ENCODE data around the gene ADCYAP1R1.

ADCYAP1R1 gene

GRCh38 chr7:31068006-31068675, 16.0 kb downstream of the ADCYAP1R1 start:
- DNase-seq (ENCODE audit: low spot score), result no peak

DNA sequence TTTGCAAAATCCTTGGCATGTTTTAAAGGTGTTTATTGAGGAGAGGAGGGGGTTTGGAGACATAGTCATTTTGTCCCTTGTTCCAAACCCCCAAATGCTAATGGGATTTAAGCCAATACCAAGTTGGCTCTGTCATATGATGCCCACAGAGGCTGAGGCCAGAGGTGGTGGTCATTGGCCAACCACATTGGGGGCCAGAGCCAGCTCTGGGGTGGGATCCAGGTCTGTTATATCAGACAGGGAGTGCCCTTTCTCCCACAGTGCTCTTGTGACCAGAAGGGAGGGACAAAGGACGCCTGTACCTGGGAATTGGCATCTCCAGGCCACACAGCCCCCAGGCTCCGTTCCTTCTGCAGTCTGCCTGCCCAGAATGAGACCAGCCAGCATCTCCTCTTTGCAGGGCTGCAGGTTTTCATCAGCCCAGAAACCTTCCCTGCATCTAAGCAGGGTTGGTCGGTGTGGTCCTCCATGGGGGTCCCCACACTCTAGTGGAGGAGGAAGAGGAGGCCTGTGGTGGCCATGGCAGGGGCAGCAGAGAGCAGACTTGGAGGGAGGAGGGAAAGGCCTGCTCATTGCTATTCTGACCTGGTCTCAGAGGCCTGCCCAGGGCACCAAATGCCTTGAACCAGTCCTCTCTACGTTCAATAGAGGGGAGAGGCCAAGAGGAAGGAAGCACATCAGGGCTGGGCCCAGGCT, 17.9 kb downstream of the ADCYAP1R1 start:
- DNase-seq (ENCODE audit: low spot score), result no peak

- no peak for DNase-seq (ENCODE audit: low spot score)
These were observed 19.0 kb downstream of the ADCYAP1R1 start for GRCh38 chr7:31070991-31071644.

GRCh38 chr7:31071645-31072029, 19.5 kb downstream of the ADCYAP1R1 start:
- no peak for DNase-seq (ENCODE audit: low spot score)

DNA sequence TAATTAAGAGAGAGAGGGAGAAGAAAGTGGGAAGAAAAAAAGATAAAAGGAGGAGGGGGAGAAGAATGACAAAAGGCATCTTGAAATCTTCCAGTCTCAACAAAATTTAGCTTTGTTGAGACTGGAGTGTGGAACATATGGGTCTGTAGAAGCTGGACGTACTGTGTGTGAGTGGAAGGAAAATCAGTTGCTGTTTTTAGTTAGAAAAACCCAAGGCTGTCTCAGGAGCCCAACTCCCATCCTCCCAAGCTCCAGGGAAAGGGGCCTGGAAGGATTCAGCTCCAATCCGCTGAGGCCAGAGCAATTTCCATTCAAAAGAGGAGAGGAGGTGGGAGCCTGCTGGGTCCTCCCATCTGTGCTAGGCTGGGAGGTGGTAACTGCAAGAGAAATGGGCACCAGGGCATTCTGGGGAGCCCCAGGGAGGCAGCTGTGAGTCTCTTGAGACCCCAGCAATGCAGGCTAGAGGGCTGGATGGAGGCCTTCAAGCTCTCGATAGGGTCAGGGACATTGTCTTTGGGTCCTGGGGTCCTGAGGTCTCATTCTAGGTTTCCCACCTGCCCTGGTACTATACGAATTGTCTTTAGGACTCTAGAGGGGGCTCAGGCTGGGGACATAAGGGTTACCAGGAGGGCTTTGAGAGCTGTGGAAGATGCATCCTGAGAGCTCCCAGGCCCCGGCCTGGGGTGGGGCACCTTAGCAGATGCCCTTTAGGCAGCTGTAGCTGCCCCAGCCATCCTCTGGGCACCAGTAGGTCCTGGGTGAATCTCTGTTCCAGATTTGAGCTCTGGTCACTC, 21.4 kb downstream of the ADCYAP1R1 start:
- DNase-seq (ENCODE audit: low spot score), result no peak

DNA sequence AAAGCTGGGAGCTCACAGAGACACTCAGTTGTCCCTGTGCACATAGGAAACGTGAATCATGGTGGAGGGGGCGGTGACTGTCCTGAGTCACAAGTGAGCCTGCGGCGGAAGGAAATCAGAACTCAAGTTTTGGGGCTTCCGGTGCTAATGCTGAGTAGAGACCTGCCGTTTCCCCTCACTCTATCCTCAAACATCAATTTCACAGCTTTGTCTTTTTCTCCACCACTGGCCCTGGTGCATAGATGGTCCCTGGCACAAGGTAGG, 21.9 kb downstream of the ADCYAP1R1 start:
- DNase-seq (ENCODE audit: low spot score), result no peak

- DNase-seq (ENCODE audit: low spot score), result no peak
These were observed 22.4 kb downstream of the ADCYAP1R1 start for GRCh38 chr7:31074403-31075085.

GRCh38 chr7:31075086-31075405, 22.9 kb downstream of the ADCYAP1R1 start:
- no peak for DNase-seq (ENCODE audit: low spot score)

- DNase-seq (ENCODE audit: low spot score), result no peak
These were observed 23.9 kb downstream of the ADCYAP1R1 start for GRCh38 chr7:31076051-31076450.

GRCh38 chr7:31076641-31077310, 24.7 kb downstream of the ADCYAP1R1 start:
- DNase-seq (ENCODE audit: low spot score), result no peak

GRCh38 chr7:31077484-31078362, 25.6 kb downstream of the ADCYAP1R1 start:
- DNase-seq (ENCODE audit: low spot score), result no peak

- DNase-seq (ENCODE audit: low spot score), result no peak
These were observed 26.4 kb downstream of the ADCYAP1R1 start for GRCh38 chr7:31078363-31078990.

- no peak for DNase-seq (ENCODE audit: low spot score)
These were observed 27.2 kb downstream of the ADCYAP1R1 start for GRCh38 chr7:31079126-31079823.

- DNase-seq (ENCODE audit: low spot score), result no peak
These were observed 27.9 kb downstream of the ADCYAP1R1 start for GRCh38 chr7:31079824-31080511.

- DNase-seq (ENCODE audit: low spot score), result no peak
These were observed 28.7 kb downstream of the ADCYAP1R1 start for GRCh38 chr7:31080763-31081162.

- DNase-seq (ENCODE audit: low spot score), result no peak
These were observed 29.9 kb downstream of the ADCYAP1R1 start for GRCh38 chr7:31082017-31082416.

GRCh38 chr7:31082447-31082846, 30.3 kb downstream of the ADCYAP1R1 start:
- DNase-seq (ENCODE audit: low spot score), result no peak

- no peak for DNase-seq (ENCODE audit: low spot score)
These were observed 31.2 kb downstream of the ADCYAP1R1 start for GRCh38 chr7:31083210-31083786.

DNA sequence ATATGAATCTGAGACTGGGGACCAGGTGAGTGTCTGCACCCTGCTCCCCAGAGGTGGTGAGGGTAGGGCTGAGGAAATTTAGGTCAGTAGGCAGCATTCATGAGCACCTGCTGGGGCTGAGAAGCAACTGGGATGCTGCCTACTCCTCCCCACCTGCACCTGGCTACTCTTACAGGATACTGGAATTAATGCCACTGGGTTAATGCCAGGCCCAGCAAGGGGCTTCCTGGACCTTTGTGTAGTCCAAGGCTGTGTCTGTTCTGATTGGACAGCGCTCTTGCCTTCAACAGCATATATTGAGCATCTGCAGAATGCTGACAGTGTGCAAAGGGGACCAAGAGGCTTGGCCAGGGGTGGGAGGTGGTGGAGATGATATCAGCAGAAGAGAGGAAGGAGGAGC, 32.1 kb downstream of the ADCYAP1R1 start:
- DNase-seq (ENCODE audit: low spot score), result no peak

All from ecto neural progenitor cell (in vitro differentiated cells).